HG02943 (cell line): Measurements from ENCODE around the gene CD8B.

Source experiments
- ATAC-seq: cut with Tn5 transposase; IDR thresholded peaks from one replicate; pipeline ENCODE4 v1.9.1; 2021; ENCODE audit warnings: mild to moderate bottlenecking, low read depth, moderate library complexity; ENCODE audit not compliant: unreplicated experiment

Gene CD8B

DNA sequence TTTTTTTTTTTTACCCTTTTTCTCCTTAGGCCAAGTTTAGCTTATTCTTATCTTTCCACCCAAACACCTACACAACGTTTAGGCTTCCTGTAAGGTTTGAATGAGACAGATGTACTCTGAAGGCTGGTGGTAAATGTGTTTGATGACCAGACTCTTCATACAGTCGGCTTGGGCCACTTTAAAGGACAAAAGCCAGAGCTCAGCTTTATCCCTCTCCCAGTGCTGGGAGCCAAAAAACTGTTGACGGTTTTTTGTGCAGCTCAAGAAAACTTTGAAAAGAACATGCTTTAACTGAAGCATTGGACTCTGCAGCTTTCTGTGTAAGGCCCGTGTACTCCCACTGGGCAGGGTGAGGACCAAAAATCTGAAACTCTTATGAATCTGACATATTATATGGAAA lies 86.3 kb downstream of the CD8B start:
- ATAC-seq = no peak

DNA sequence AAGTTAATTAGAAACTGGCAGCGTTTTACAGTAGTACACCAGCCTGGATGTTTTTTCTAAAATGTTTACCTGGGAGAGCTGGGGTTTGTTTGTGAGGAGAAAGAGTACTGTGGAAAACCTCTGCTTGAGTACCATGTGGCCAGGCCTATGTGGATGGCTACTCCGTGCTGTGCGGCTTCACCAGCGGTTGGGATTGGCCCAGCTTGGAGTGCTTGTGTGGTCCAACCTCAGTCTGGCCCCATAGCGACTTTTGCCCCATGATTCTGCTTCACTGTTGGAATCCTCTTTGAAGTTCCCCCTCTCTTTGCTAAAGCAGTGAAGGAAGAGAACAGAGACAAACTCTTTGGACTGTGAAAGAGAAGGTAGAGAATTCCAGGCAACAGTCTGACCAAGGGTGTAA lies 86.8 kb downstream of the CD8B start:
- no peak for ATAC-seq

DNA sequence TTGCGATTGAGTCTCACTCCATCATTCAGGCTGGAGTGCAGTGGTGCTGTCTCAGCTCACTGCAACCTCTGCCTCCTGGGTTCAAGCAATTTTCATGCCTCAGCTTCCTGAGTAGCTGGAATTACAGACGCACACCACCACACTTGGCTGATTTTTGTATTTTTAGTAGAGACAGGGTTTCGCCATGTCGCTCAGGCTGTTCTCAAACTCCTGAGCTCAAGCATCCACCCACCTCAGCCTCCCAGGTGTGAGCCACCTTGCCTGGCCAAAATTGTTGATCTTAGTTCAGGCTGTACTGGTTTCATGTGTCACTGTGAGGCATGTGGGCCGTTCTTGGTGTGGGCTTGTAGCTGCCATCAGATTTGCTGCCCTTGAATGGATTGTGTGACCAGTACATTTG lies 89.1 kb downstream of the CD8B start:
- no peak for ATAC-seq

DNA sequence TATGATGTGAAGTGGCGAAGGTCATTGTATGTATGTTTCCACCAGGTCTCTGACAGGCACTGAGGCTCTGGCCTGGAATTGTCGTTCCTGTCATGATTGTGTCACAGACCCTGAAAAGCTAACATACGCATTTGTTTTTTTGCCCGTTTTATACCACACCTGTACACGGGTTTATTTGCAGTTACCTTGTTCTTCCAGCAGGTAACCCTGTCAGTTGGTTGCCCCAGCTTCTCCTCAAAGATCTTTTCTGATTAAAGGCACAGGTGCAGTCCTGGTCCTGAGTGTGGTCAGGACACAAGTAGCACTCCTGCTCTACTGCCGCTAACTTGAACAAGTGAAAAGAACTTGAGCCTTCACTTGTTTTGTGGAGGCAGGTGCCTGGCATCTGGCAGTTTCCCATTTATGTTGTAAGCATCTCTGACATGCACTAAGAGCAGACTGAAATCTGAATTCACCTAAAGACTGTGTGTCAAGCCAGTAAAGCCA lies 90.8 kb downstream of the CD8B start:
- ATAC-seq = no peak

DNA sequence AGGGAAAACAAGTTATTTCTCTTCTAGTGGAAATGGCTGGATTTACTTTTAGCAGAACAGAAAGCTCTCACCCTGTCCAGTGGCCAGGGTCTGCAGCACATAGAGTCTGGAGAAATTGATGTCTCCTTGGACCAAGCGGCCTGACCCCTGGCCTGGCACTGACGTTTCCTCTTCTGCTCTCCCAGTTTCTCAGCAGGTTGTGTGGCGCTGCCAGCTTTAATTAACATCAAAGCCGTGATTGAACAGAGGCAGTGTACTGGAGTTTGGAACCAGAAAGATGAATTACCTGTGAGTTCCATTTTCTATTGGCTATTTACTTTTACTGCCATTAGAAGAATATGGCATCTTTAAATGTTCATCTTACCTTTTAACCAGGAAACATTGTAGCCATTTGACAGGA lies 91.8 kb downstream of the CD8B start:
- no peak for ATAC-seq

DNA sequence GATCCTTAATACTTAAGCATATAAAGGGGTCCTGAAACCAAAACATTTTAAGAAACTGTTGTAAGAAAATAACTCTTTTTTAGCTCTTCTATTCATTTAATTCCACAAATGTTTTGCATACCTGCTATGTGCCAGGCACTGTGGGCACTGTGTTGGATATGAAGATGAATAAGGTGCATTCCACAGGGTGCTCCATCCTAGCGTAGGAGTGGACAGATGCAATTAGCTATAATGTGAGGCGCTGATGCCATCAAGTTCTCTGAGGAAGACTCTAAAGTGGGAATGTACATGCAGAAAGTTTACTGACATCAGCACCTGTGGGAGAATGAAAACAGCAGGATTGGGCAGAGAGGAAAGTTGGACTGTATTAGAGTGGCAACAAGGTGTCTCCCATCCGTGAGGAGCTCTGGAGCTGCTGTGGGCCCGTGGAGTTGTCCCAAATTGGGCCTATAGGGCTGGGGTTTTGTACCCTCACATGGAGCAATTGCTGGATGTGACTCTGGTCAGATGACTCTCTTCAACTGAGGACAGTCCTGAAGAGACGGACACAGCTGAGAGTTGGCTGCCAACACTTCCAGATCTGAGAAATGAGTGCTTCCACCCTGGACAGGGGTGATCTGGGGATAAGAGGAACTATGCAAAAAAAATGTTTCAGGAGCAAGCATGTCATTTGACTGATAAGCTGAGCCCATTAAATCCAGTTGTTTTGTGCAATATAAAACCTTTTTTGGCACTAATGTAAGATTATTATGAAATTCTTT lies 93.3 kb downstream of the CD8B start:
- ATAC-seq = no peak
